HepG2 (cell line): Measurements from ENCODE around the gene ZNFX1. TPM values are rescaled to one million over a fixed set of nuclear protein-coding genes. Genes with fewer than 3 reads are reported as not detected.

Experiments
- EP300 ChIP-seq, 3 experiments: sonication (generic) in 1 of 3; formaldehyde crosslinking in 1 of 3; IDR thresholded peaks; 2 replicates each; pipeline versions ENCODE4 v1.5.1 to v1.6.1; 2011 to 2020; ENCODE audit warnings: low read depth in 2 of 3, low read length in 2 of 3, borderline replicate concordance in 1 of 3, improper control_type of control experiment in 1 of 3, mild to moderate bottlenecking in 1 of 3, missing genetic modification reagents in 1 of 3, moderate library complexity in 1 of 3
- SOX5 ChIP-seq: IDR thresholded peaks from 2 replicates; pipeline ENCODE4 v1.6.1; 2016; ENCODE audit warnings: borderline replicate concordance
- SOX6 ChIP-seq, 2 experiments: fragments of 450-650 bp in 1 of 2; sonication (generic) in 1 of 2; formaldehyde crosslinking in 1 of 2; IDR thresholded peaks; 2 replicates each; pipeline versions ENCODE4 v1.4.0 to v1.6.1; 2017 to 2020; ENCODE audit warnings: antibody characterized with exemption in 1 of 2, mild to moderate bottlenecking in 1 of 2, missing genetic modification reagents in 1 of 2
- ZNF350 ChIP-seq: sonication (generic); formaldehyde crosslinking; IDR thresholded peaks from 2 replicates; pipeline ENCODE4 v1.4.0; 2020; ENCODE audit warnings: mild to moderate bottlenecking, low read depth, missing genetic modification reagents, borderline replicate concordance
- polyA plus RNA-seq, 8 experiments: library from polyadenylated mRNA; depleted of rRNA in 3 of 8; stranded (reverse) in 7 of 8; unstranded in 1 of 8; fragments of >200 nt; fragmentation: Illumina TruSeq in 4 of 8; extraction: Trizol in 4 of 8; gene quantifications; 2 replicates each; pipeline versions ENCODE4 v1.2.1 to v1.2.3, GENCODE V29; 2011 to 2016; ENCODE audit warnings: low read depth in 4 of 8, missing spikeins in 1 of 8, mixed read lengths in 1 of 8; ENCODE audit not compliant: insufficient read depth in 1 of 8
- total RNA-seq, 5 experiments: library from RNA; depleted of rRNA; stranded (reverse); fragments of >200 nt; fragmentation: Illumina TruSeq; extraction: Trizol; gene quantifications; 2 replicates each; pipeline ENCODE4 v1.2.3, GENCODE V29; 2016; ENCODE audit warnings: low read depth in 1 of 5
- TF ChIP-seq, protein P1 (sequence below), 2 experiments: fragments of 450-650 bp in 1 of 2; sonication (generic) in 1 of 2; formaldehyde crosslinking in 1 of 2; IDR thresholded peaks; 2 replicates each; pipeline versions ENCODE4 v1.6.1 to v1.8.0; 2016 to 2022; ENCODE audit warnings: antibody characterized with exemption in 1 of 2, mild to moderate bottlenecking in 1 of 2, missing genetic modification reagents in 1 of 2

ZNFX1 gene
- total and polyA plus RNA-seq, 2 of the 13 experiments (the other 11 are each of a cell fraction or from before 2014, with no cell fraction given): 2.9 to 11.1 TPM

GRCh38 chr20:49306903-49307620 is 29.2 kb upstream of the ZNFX1 start (continued):
- TF ChIP-seq, protein P1, sequence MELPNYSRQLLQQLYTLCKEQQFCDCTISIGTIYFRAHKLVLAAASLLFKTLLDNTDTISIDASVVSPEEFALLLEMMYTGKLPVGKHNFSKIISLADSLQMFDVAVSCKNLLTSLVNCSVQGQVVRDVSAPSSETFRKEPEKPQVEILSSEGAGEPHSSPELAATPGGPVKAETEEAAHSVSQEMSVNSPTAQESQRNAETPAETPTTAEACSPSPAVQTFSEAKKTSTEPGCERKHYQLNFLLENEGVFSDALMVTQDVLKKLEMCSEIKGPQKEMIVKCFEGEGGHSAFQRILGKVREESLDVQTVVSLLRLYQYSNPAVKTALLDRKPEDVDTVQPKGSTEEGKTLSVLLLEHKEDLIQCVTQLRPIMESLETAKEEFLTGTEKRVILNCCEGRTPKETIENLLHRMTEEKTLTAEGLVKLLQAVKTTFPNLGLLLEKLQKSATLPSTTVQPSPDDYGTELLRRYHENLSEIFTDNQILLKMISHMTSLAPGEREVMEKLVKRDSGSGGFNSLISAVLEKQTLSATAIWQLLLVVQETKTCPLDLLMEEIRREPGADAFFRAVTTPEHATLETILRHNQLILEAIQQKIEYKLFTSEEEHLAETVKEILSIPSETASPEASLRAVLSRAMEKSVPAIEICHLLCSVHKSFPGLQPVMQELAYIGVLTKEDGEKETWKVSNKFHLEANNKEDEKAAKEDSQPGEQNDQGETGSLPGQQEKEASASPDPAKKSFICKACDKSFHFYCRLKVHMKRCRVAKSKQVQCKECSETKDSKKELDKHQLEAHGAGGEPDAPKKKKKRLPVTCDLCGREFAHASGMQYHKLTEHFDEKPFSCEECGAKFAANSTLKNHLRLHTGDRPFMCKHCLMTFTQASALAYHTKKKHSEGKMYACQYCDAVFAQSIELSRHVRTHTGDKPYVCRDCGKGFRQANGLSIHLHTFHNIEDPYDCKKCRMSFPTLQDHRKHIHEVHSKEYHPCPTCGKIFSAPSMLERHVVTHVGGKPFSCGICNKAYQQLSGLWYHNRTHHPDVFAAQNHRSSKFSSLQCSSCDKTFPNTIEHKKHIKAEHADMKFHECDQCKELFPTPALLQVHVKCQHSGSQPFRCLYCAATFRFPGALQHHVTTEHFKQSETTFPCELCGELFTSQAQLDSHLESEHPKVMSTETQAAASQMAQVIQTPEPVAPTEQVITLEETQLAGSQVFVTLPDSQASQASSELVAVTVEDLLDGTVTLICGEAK (IDR thresholded peaks at IDR 0.05): no peak
- TF ChIP-seq, protein P1 (CRISPR knock-in tag; IDR thresholded peaks at IDR 0.05): peak; percentile 96
- TF ChIP-seq SOX5 (peak; percentile 88; the same call in 1 of the 2 replicates), SOX6 (IDR thresholded peaks at IDR 0.05) (no peak), SOX6 (CRISPR knock-in tag; IDR thresholded peaks at IDR 0.05) (peak; percentile 90), ZNF350 (CRISPR knock-in tag) (no peak), EP300 (IDR thresholded peaks at IDR 0.05; ENCODE audit: low read depth in 2 of 2, low read length in 2 of 2) (peak in 1 of 2 experiments; percentile 35; a peak in 1 of 4 replicates), EP300 (CRISPR knock-in tag; IDR thresholded peaks at IDR 0.05; ENCODE audit: borderline replicate concordance) (no peak)
